Measurements from ENCODE around the gene TMEM163.

- no peak for TF ChIP-seq CTCF (IDR thresholded peaks at IDR 0.05)
- no peak for TF ChIP-seq POLR2A (IDR thresholded peaks at IDR 0.05)
- no peak for TF ChIP-seq POLR2AphosphoS5 (IDR thresholded peaks at IDR 0.05)
Measured at GRCh38 chr2:134583997-134584520, 134.7 kb downstream of the TMEM163 start.

Data from stomach (tissue), 4 donors.